Psoas muscle (tissue), 8 donors: ENCODE data around the gene TSPO2. TPM values are rescaled to one million over a fixed set of nuclear protein-coding genes. Genes with fewer than 3 reads are reported as not detected.

Experiments used
- ATAC-seq, 4 donors: fragments of 200-7000 bp; cut with Tn5 transposase; one replicate each; pipeline ENCODE4 v1.9.1; 2020; ENCODE audit warnings: moderate library complexity in 3 of 4, mild to moderate bottlenecking in 2 of 4
- DNase-seq, 2 donors: peaks; one replicate each; pipeline ENCODE4 v3.0.0-alpha.2; 2020
- H3K27ac ChIP-seq: fragments of 200-600 bp; one replicate; pipeline ENCODE4 v1.8.0; 2022
- H3K27me3 ChIP-seq, 3 donors: fragments of 200-600 bp in 1 of 3; one replicate each; pipeline versions ENCODE4 v1.6.1 to v1.8.0; 2013 to 2022; ENCODE audit warnings: low read length in 2 of 3, mild to moderate bottlenecking in 2 of 3, moderate library complexity in 1 of 3; ENCODE audit not compliant: insufficient read depth in 3 of 3
- H3K36me3 ChIP-seq, 2 donors: fragments of 200-600 bp in 1 of 2; one replicate each; pipeline versions ENCODE4 v1.6.1 to v1.8.0; 2013 to 2022; ENCODE audit warnings: low read depth in 1 of 2, mild to moderate bottlenecking in 1 of 2, moderate library complexity in 1 of 2; ENCODE audit not compliant: insufficient read depth in 1 of 2
- H3K4me1 ChIP-seq: fragments of 200-600 bp; one replicate; pipeline ENCODE4 v1.8.0; 2022
- H3K4me3 ChIP-seq: fragments of 200-600 bp; one replicate; pipeline ENCODE4 v1.8.0; 2022; ENCODE audit warnings: mild to moderate bottlenecking
- H3K9me3 ChIP-seq: fragments of 200-600 bp; one replicate; pipeline ENCODE4 v1.8.0; 2022
- WGBS, 3 donors: extraction: QIAGEN DNeasy Blood & Tissue Kit; methylation state at CpG; one replicate each; pipeline versions ENCODE4 v1.1.6 to v1.1.7; 2013; 5-methylcytosine and 5-hydroxymethylcytosine counted together
- intact Hi-C, 2 donors: fragments of 100-400 bp; cut with DNase I; formaldehyde crosslinking; loops; one replicate each; pipeline versions ENCODE4 v1.11.0 to v1.14.2; 2022
- polyA plus RNA-seq, 3 donors: library from polyadenylated mRNA; stranded (reverse); fragments of 200-250 nt; gene quantifications; one replicate each; pipeline ENCODE4 v1.2.3, GENCODE V29; 2013
- total RNA-seq, 4 donors: library from RNA; stranded (reverse); fragmentation: NEBNext Ultra II Directional in 2 of 4; extraction: Animal tissue kit (Norgen Biotek cat#: 25700) in 2 of 4; gene quantifications; one replicate each; pipeline versions ENCODE4 v1.2.1 to v1.2.4, GENCODE V29; 2021 to 2023
- TF ChIP-seq, protein P1 (sequence below): fragments of 200-600 bp; IDR thresholded peaks from one replicate; pipeline ENCODE4 v1.8.0; 2022; ENCODE audit warnings: antibody characterized with exemption
- donor health status: healthy with polysubstance abuse.
- donor health status: DM: no; HTN: no; CAD: no; lungs with moderate emphysema.
- donor health status: Bipolar disorder and iron deficiency.
- donor health status: healthy.
- donor health status: DM: yes; HTN: yes; CAD: no.
- donor health status: DM: no; HTN: no; CAD: no.
- donor health status: DM: no; HTN: no; CAD: no.
- donor health status: DM: yes; HTN: yes; CAD: no.

TSPO2 gene
- total and polyA plus RNA-seq, 7 donors, result 0.27 TPM; not detected in 6

DNA sequence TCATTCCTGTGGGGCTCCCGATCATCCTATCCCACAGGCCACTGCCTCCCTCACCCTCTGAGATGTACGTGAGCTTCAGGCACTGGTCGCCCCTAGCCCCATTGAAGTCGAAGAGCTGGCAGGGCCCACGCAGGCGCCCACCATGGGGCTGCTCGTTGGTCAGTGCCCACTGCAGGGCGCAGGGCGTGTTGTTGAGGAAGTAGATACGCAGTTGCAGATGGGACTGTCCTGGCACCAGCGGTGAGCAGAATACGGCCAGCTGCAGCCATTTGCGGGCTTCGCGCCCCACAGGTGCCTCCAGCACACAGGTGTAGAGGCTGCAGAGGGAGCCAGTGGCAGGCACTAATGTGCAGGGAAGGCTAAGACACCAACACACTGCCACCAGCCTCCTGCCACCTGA lies 9.4 kb upstream of the TSPO2 start:
- Histone ChIP-seq H3K36me3 (no peaks in the 10 kb centered on the region), H3K4me3 (no peak overlapping the region), H3K4me1 (peaks cover 4% of the 10 kb centered on the region), H3K27me3 (no peaks in the 10 kb centered on the region), H3K27ac (no peak overlapping the region), H3K9me3 (no peaks in the 10 kb centered on the region)
- DNase-seq (no peak), ATAC-seq (no peak)
- 94 to 96% (median 95%) methylated on average over 15 of the region's 15 CpGs for WGBS, 3 donors
- intact Hi-C loops, result loop anchor here in 1 of 2 donors (10.0 kb wide), 1 partner anchor 1688 kb away; no protein-coding TSS in a partner anchor
- TF ChIP-seq, protein P1, sequence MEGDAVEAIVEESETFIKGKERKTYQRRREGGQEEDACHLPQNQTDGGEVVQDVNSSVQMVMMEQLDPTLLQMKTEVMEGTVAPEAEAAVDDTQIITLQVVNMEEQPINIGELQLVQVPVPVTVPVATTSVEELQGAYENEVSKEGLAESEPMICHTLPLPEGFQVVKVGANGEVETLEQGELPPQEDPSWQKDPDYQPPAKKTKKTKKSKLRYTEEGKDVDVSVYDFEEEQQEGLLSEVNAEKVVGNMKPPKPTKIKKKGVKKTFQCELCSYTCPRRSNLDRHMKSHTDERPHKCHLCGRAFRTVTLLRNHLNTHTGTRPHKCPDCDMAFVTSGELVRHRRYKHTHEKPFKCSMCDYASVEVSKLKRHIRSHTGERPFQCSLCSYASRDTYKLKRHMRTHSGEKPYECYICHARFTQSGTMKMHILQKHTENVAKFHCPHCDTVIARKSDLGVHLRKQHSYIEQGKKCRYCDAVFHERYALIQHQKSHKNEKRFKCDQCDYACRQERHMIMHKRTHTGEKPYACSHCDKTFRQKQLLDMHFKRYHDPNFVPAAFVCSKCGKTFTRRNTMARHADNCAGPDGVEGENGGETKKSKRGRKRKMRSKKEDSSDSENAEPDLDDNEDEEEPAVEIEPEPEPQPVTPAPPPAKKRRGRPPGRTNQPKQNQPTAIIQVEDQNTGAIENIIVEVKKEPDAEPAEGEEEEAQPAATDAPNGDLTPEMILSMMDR, result no peak

- Histone ChIP-seq H3K4me1 (no peaks in the 10 kb centered on the region), H3K27me3 (no peaks in the 10 kb centered on the region), H3K27ac (no peak overlapping the region), H3K4me3 (no peak overlapping the region), H3K36me3 (no peaks in the 10 kb centered on the region), H3K9me3 (no peaks in the 10 kb centered on the region)
- whole genome bisulfite sequencing, 3 donors, result 88 to 94% (median 92%) methylated on average over 13 of the region's 13 CpGs
- TF ChIP-seq, protein P1, result no peak
- no peak for ATAC-seq
- DNase-seq, result no peak
- intact Hi-C loops, result loop anchor here in 1 of 2 donors (10.0 kb wide), 1 partner anchor 1689 kb away; no protein-coding TSS in a partner anchor
These were observed 8.5 kb upstream of the TSPO2 start for GRCh38 chr6:41033776-41034175.

DNA sequence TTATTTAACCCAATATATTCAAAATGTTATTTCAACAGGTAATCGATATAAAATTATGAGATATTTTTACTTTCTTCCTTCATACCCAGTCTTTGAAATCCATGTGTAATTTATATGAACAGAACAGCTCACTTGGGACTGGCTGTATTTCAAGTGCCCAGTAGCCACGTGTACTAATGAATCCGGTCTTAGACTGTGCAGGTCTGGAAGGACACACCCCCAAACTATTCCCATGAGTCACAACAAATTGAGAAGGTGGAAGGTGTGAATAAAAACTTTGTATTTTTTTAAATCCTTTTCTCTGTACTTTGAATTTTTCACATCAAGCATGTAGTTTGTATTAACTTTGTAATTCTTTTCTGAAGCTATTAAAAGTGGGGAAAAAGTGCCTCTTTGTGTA lies 6.1 kb upstream of the TSPO2 start:
- TF ChIP-seq, protein P1, result no peak
- no peak overlapping the region for H3K27ac ChIP-seq
- H3K9me3 ChIP-seq, result no peaks in the 10 kb centered on the region
- H3K27me3 ChIP-seq, result no peaks in the 10 kb centered on the region
- H3K4me3 ChIP-seq, result no peak overlapping the region
- peaks cover 15% of the 10 kb centered on the region for H3K4me1 ChIP-seq
- intact Hi-C loops, result loop anchor here in 1 of 2 donors (10.0 kb wide), 1 partner anchor 1691 kb away; no protein-coding TSS in a partner anchor
- DNase-seq (no peak), ATAC-seq (no peak)
- 44 to 67% (median 45%) methylated on average over 3 of the region's 3 CpGs for WGBS, 3 donors
- H3K36me3 ChIP-seq, result no peaks in the 10 kb centered on the region

GRCh38 chr6:41036601-41037000 lies 5.7 kb upstream of the TSPO2 start:
- TF ChIP-seq, protein P1, result no peak
- DNase-seq, result no peak
- WGBS, 3 donors, result 57 to 97% (median 89%) methylated on average over 2 of the region's 2 CpGs
- no peak for ATAC-seq
- H3K4me3 ChIP-seq, result no peak overlapping the region
- no peaks in the 10 kb centered on the region for H3K36me3 ChIP-seq
- intact Hi-C loops, result loop anchor here in 1 of 2 donors (10.0 kb wide), 1 partner anchor 1692 kb away; no protein-coding TSS in a partner anchor
- H3K4me1 ChIP-seq, result peaks cover 15% of the 10 kb centered on the region
- H3K27ac ChIP-seq, result no peak overlapping the region
- H3K9me3 ChIP-seq, result no peaks in the 10 kb centered on the region
- no peaks in the 10 kb centered on the region for H3K27me3 ChIP-seq
